Liver (tissue), 9 donors: ENCODE measurements around the gene LSM7. TPM values are rescaled to one million over a fixed set of nuclear protein-coding genes. Genes with fewer than 3 reads are reported as not detected.

Source experiments
- DNase-seq: peaks from one replicate; pipeline ENCODE4 v3.0.0-alpha.2; 2017; ENCODE audit warnings: low spot score
- H3K27ac ChIP-seq, 2 donors: one replicate each; pipeline ENCODE4 v1.7.0; 2013; ENCODE audit warnings: inconsistent platforms in 2 of 2, low read length in 2 of 2, control low read depth in 1 of 2, low read depth in 1 of 2, mild to moderate bottlenecking in 1 of 2
- H3K27me3 ChIP-seq, 4 donors: one replicate each; pipeline versions ENCODE4 v1.6.1 to v1.7.0; 2013; ENCODE audit warnings: low read length in 3 of 4, inconsistent platforms in 1 of 4, mild to moderate bottlenecking in 1 of 4, moderate library complexity in 1 of 4; ENCODE audit not compliant: control insufficient read depth in 4 of 4, insufficient read depth in 4 of 4
- H3K36me3 ChIP-seq, 4 donors: one replicate each; pipeline versions ENCODE4 v1.6.1 to v1.7.0; 2013; ENCODE audit warnings: low read length in 3 of 4, mild to moderate bottlenecking in 3 of 4, low read depth in 1 of 4, moderate library complexity in 1 of 4; ENCODE audit not compliant: control insufficient read depth in 4 of 4, insufficient read depth in 3 of 4
- H3K4me1 ChIP-seq, 4 donors: one replicate each; pipeline versions ENCODE4 v1.6.1 to v1.7.0; 2013; ENCODE audit warnings: low read length in 3 of 4, mild to moderate bottlenecking in 3 of 4, moderate library complexity in 1 of 4; ENCODE audit not compliant: control insufficient read depth in 4 of 4, insufficient read depth in 4 of 4
- H3K4me3 ChIP-seq, 3 donors: one replicate each; pipeline versions ENCODE4 v1.6.1 to v1.7.0; 2013; ENCODE audit warnings: low read length in 3 of 3, control low read depth in 1 of 3, low read depth in 1 of 3, mild to moderate bottlenecking in 1 of 3
- H3K9ac ChIP-seq, 2 donors: one replicate each; pipeline ENCODE4 v1.7.0; 2013; ENCODE audit warnings: low read length in 2 of 2, mild to moderate bottlenecking in 2 of 2, moderate library complexity in 2 of 2, control low read depth in 1 of 2, low read depth in 1 of 2
- H3K9me3 ChIP-seq, 4 donors: one replicate each; pipeline versions ENCODE4 v1.6.1 to v1.7.0; 2013; ENCODE audit warnings: low read length in 3 of 4; ENCODE audit not compliant: control insufficient read depth in 4 of 4
- EGR1 ChIP-seq, 2 donors: IDR thresholded peaks; 2 replicates each; pipeline ENCODE4 v1.6.1; 2016 to 2018; ENCODE audit warnings: antibody characterized with exemption in 2 of 2, low read depth in 2 of 2
- FOXA1 ChIP-seq: IDR thresholded peaks from 2 replicates; pipeline ENCODE4 v1.6.1; 2016; ENCODE audit warnings: antibody characterized with exemption
- FOXA2 ChIP-seq: IDR thresholded peaks from 2 replicates; pipeline ENCODE4 v1.6.1; 2016; ENCODE audit warnings: antibody characterized with exemption
- GABPA ChIP-seq, 2 donors: IDR thresholded peaks in 1 of 2; conservative IDR thresholded peaks in 1 of 2; 2 replicates each; pipeline ENCODE4 v1.6.1; 2016; ENCODE audit warnings: antibody characterized with exemption in 2 of 2, mild to moderate bottlenecking in 1 of 2, moderate library complexity in 1 of 2
- HNF4A ChIP-seq, 2 donors: conservative IDR thresholded peaks; 2 replicates each; pipeline ENCODE4 v1.6.1; 2016; ENCODE audit warnings: antibody characterized with exemption in 2 of 2, mild to moderate bottlenecking in 2 of 2
- HNF4G ChIP-seq: IDR thresholded peaks from 2 replicates; pipeline ENCODE4 v1.6.1; 2016; ENCODE audit warnings: antibody characterized with exemption
- JUND ChIP-seq, 2 donors: IDR thresholded peaks; 2 replicates each; pipeline ENCODE4 v1.6.1; 2016; ENCODE audit warnings: antibody characterized with exemption in 2 of 2
- NR2F2 ChIP-seq: IDR thresholded peaks from 2 replicates; pipeline ENCODE4 v1.6.1; 2016; ENCODE audit warnings: antibody characterized with exemption
- RAD21 ChIP-seq, 2 donors: IDR thresholded peaks; 2 replicates each; pipeline ENCODE4 v1.6.1; 2016; ENCODE audit warnings: antibody characterized with exemption in 2 of 2, mild to moderate bottlenecking in 2 of 2
- RXRA ChIP-seq, 2 donors: IDR thresholded peaks; 2 replicates each; pipeline ENCODE4 v1.6.1; 2017 to 2018; ENCODE audit warnings: antibody characterized with exemption in 2 of 2, mild to moderate bottlenecking in 1 of 2
- SP1 ChIP-seq: IDR thresholded peaks from 2 replicates; pipeline ENCODE4 v1.6.1; 2018; ENCODE audit warnings: antibody characterized with exemption, mild to moderate bottlenecking
- TAF1 ChIP-seq: conservative IDR thresholded peaks from 2 replicates; pipeline ENCODE4 v1.6.1; 2016; ENCODE audit warnings: antibody characterized with exemption, mild to moderate bottlenecking
- YY1 ChIP-seq: IDR thresholded peaks from 2 replicates; pipeline ENCODE4 v1.6.1; 2016; ENCODE audit warnings: antibody characterized with exemption, mild to moderate bottlenecking
- WGBS: extraction: QIAGEN DNeasy Blood & Tissue Kit; methylation state at CpG from one replicate; pipeline ENCODE4 v1.1.7; 2013; 5-methylcytosine and 5-hydroxymethylcytosine counted together
- polyA plus RNA-seq, 2 donors: library from polyadenylated mRNA; stranded (reverse) in 1 of 2; unstranded in 1 of 2; fragments of 200-250 nt in 1 of 2; fragments of >200 nt in 1 of 2; fragmentation: Nextera tagmentation in 1 of 2; extraction: Ambion mirVana in 1 of 2; gene quantifications; one replicate each; pipeline versions ENCODE4 v1.2.1 to v1.2.3, GENCODE V29; 2013 to 2015
- total RNA-seq, 2 donors: library from RNA; depleted of rRNA; stranded (reverse); fragments of >200 nt; gene quantifications; one replicate each; pipeline ENCODE4 v1.2.3, GENCODE V29; 2014
- TF ChIP-seq, protein P1 (sequence below): IDR thresholded peaks from 2 replicates; pipeline ENCODE4 v1.6.1; 2016; ENCODE audit warnings: antibody characterized with exemption, mild to moderate bottlenecking
- TF ChIP-seq, protein P2 (sequence below): IDR thresholded peaks from 2 replicates; pipeline ENCODE4 v1.6.1; 2016; ENCODE audit warnings: antibody characterized with exemption
- TF ChIP-seq, protein P3 (sequence below): fragments of 150-350 bp; IDR thresholded peaks from 2 replicates; pipeline ENCODE4 v1.5.1; 2017; ENCODE audit warnings: improper control_type of control experiment, low read depth, low read length; ENCODE audit not compliant: missing input control
- TF ChIP-seq, protein P4 (sequence below): IDR thresholded peaks from 2 replicates; pipeline ENCODE4 v1.6.1; 2016; ENCODE audit warnings: antibody characterized with exemption
- TF ChIP-seq, protein P5 (sequence below): IDR thresholded peaks from 2 replicates; pipeline ENCODE4 v1.6.1; 2016; ENCODE audit warnings: antibody characterized with exemption
- donor health status: healthy.
- donor health status: healthy.
- donor health status: healthy.
- donor health status: healthy.
- donor health status: healthy.

Gene LSM7
- total and polyA plus RNA-seq, 4 donors, result 23.6 to 59.9 (median 38.5) TPM

DNA sequence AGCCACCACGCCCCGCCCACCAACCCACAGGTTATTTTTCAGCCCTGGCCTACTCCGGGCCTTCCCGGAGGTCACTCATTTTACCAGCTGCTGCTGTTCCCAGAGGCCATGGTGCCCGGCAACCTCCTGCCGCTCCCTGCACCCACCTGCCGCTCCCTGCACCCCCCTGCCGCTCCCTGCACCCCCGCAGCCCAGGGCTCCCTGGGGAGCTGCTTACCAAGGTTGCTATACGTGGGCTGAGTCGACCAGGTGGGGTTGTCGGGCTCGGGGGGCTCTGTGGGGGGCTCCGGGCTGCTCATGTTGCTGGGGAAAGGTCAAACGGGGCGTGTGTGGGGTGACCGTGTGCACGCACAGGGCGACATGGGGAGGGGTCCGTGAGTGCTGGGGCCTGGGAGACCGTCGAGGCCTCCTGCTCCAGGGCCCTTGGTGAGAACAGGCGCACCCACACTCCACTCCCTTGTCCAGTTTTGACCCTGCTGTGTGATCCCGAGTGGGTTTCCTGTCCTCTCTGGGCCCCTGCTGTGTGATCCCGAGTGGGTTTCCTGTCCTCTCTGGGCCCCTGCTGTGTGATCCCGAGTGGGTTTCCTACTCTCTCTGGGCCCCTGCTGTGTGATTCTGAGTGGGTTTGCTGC, 47.6 kb downstream of the LSM7 start:
- H3K27me3 ChIP-seq, result no peaks in the 10 kb centered on the region
- WGBS, result 75% methylated on average over 26 of the region's 26 CpGs
- no peak overlapping the region for H3K27ac ChIP-seq
- DNase-seq, result no peak
- TF ChIP-seq EGR1 (IDR thresholded peaks at IDR 0.05; ENCODE audit: low read depth in 2 of 2) (no peak), SP1 (no peak), HNF4G (no peak), NR2F2 (no peak), FOXA2 (no peak), TAF1 (no peak), RAD21 (IDR thresholded peaks at IDR 0.05) (no peak), JUND (IDR thresholded peaks at IDR 0.05) (no peak), GABPA (IDR thresholded peaks at IDR 0.05 in 1 of 2, conservative IDR thresholded peaks at IDR 0.05 in 1 of 2) (no peak), RXRA (IDR thresholded peaks at IDR 0.05) (no peak)
- TF ChIP-seq, protein P1, sequence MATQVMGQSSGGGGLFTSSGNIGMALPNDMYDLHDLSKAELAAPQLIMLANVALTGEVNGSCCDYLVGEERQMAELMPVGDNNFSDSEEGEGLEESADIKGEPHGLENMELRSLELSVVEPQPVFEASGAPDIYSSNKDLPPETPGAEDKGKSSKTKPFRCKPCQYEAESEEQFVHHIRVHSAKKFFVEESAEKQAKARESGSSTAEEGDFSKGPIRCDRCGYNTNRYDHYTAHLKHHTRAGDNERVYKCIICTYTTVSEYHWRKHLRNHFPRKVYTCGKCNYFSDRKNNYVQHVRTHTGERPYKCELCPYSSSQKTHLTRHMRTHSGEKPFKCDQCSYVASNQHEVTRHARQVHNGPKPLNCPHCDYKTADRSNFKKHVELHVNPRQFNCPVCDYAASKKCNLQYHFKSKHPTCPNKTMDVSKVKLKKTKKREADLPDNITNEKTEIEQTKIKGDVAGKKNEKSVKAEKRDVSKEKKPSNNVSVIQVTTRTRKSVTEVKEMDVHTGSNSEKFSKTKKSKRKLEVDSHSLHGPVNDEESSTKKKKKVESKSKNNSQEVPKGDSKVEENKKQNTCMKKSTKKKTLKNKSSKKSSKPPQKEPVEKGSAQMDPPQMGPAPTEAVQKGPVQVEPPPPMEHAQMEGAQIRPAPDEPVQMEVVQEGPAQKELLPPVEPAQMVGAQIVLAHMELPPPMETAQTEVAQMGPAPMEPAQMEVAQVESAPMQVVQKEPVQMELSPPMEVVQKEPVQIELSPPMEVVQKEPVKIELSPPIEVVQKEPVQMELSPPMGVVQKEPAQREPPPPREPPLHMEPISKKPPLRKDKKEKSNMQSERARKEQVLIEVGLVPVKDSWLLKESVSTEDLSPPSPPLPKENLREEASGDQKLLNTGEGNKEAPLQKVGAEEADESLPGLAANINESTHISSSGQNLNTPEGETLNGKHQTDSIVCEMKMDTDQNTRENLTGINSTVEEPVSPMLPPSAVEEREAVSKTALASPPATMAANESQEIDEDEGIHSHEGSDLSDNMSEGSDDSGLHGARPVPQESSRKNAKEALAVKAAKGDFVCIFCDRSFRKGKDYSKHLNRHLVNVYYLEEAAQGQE, result no peak
- TF ChIP-seq, protein P2, sequence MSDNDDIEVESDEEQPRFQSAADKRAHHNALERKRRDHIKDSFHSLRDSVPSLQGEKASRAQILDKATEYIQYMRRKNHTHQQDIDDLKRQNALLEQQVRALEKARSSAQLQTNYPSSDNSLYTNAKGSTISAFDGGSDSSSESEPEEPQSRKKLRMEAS, result no peak
- TF ChIP-seq, protein P3, sequence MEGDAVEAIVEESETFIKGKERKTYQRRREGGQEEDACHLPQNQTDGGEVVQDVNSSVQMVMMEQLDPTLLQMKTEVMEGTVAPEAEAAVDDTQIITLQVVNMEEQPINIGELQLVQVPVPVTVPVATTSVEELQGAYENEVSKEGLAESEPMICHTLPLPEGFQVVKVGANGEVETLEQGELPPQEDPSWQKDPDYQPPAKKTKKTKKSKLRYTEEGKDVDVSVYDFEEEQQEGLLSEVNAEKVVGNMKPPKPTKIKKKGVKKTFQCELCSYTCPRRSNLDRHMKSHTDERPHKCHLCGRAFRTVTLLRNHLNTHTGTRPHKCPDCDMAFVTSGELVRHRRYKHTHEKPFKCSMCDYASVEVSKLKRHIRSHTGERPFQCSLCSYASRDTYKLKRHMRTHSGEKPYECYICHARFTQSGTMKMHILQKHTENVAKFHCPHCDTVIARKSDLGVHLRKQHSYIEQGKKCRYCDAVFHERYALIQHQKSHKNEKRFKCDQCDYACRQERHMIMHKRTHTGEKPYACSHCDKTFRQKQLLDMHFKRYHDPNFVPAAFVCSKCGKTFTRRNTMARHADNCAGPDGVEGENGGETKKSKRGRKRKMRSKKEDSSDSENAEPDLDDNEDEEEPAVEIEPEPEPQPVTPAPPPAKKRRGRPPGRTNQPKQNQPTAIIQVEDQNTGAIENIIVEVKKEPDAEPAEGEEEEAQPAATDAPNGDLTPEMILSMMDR, result no peak
- H3K9me3 ChIP-seq, result no peaks in the 10 kb centered on the region
- no peaks in the 10 kb centered on the region for H3K4me1 ChIP-seq
- no peaks in the 10 kb centered on the region for H3K36me3 ChIP-seq
- no peak overlapping the region for H3K4me3 ChIP-seq
- H3K9ac ChIP-seq, result no peak overlapping the region

DNA sequence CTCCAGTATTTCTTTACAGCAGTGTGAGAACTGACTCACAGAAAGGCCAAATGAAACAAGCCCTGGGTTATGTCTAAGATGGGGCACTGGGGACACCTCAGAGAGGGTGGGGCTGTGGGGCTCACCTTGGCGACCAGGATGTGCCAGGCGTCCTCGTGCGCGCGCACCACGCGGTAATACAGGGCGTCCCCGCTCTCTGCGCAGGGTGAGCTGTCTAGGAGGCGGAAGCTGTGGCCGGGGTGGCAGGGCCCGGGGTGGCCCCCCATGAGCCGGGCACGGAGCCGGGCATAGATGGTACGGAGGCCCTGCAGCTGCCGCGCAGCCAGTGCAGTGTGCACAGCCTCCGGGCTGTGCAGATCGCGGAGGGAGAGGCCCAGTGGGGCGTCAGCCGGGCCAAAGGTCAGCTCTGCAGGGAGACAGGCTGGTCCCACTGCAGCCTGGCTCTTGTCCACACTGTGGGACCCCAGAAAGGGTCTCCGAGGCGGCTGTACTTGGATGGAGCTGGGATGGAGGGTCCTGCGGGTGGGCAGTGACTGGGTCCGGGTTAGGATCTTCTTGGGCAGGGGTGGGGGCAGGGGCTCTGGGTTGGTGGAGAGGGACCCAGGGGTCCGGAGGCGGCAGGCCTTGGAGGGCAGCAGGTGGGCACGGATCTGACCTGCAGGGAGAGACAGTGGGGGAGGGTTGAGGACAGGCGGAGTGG, 49.8 kb downstream of the LSM7 start:
- Histone ChIP-seq H3K9ac (no peak overlapping the region), H3K4me3 (no peak overlapping the region), H3K9me3 (no peaks in the 10 kb centered on the region), H3K27ac (no peak overlapping the region), H3K27me3 (no peaks in the 10 kb centered on the region), H3K36me3 (no peaks in the 10 kb centered on the region), H3K4me1 (peaks cover 2 to 14% (median 8%) of the 10 kb centered on the region in 4 donors)
- no peak for DNase-seq
- whole genome bisulfite sequencing, result 78% methylated on average over 33 of the region's 33 CpGs
- TF ChIP-seq TAF1 (no peak), FOXA1 (no peak), SP1 (no peak), JUND (IDR thresholded peaks at IDR 0.05) (no peak), NR2F2 (no peak), FOXA2 (no peak), HNF4A (conservative IDR thresholded peaks at IDR 0.05) (no peak), YY1 (no peak), RAD21 (IDR thresholded peaks at IDR 0.05) (no peak), HNF4G (no peak)
- TF ChIP-seq, protein P3, result no peak
- TF ChIP-seq, protein P4, sequence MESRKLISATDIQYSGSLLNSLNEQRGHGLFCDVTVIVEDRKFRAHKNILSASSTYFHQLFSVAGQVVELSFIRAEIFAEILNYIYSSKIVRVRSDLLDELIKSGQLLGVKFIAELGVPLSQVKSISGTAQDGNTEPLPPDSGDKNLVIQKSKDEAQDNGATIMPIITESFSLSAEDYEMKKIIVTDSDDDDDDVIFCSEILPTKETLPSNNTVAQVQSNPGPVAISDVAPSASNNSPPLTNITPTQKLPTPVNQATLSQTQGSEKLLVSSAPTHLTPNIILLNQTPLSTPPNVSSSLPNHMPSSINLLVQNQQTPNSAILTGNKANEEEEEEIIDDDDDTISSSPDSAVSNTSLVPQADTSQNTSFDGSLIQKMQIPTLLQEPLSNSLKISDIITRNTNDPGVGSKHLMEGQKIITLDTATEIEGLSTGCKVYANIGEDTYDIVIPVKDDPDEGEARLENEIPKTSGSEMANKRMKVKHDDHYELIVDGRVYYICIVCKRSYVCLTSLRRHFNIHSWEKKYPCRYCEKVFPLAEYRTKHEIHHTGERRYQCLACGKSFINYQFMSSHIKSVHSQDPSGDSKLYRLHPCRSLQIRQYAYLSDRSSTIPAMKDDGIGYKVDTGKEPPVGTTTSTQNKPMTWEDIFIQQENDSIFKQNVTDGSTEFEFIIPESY, result no peak
- TF ChIP-seq, protein P2, result no peak
- TF ChIP-seq, protein P5, sequence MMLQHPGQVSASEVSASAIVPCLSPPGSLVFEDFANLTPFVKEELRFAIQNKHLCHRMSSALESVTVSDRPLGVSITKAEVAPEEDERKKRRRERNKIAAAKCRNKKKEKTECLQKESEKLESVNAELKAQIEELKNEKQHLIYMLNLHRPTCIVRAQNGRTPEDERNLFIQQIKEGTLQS, result no peak
